Glutamatergic neuron (in vitro differentiated cells): ENCODE data around the gene SHC4. TPM values are rescaled to one million over a fixed set of nuclear protein-coding genes. Genes with fewer than 3 reads are reported as not detected.

Source experiments
- DNase-seq: peaks from one replicate; pipeline ENCODE4 v3.0.0; 2022
- H3K27ac Mint-ChIP-seq: one replicate; pipeline ENCODE4 v1.8.0; 2020; ENCODE audit warnings: mild to moderate bottlenecking, mixed read lengths, inconsistent platforms; ENCODE audit not compliant: unreplicated experiment
- H3K27me3 Mint-ChIP-seq: one replicate; pipeline ENCODE4 v1.8.0; 2020; ENCODE audit warnings: mild to moderate bottlenecking, moderate library complexity, mixed read lengths, inconsistent platforms; ENCODE audit not compliant: unreplicated experiment
- H3K36me3 Mint-ChIP-seq: one replicate; pipeline ENCODE4 v1.8.0; 2020; ENCODE audit warnings: mild to moderate bottlenecking, mixed read lengths, inconsistent platforms; ENCODE audit not compliant: unreplicated experiment
- H3K4me1 Mint-ChIP-seq: one replicate; pipeline ENCODE4 v1.8.0; 2020; ENCODE audit warnings: mild to moderate bottlenecking, low read depth, mixed read lengths, inconsistent platforms; ENCODE audit not compliant: unreplicated experiment
- H3K4me3 Mint-ChIP-seq: one replicate; pipeline ENCODE4 v1.8.0; 2020; ENCODE audit warnings: mild to moderate bottlenecking, mixed read lengths, inconsistent platforms; ENCODE audit not compliant: unreplicated experiment
- H3K9me3 Mint-ChIP-seq: one replicate; pipeline ENCODE4 v1.8.0; 2020; ENCODE audit warnings: mild to moderate bottlenecking, moderate library complexity, mixed read lengths, inconsistent platforms; ENCODE audit not compliant: unreplicated experiment
- CTCF ChIP-seq: fragments of 200-600 bp; sonication (generic); IDR thresholded peaks from one replicate; pipeline ENCODE4 v1.5.0; 2021; ENCODE audit not compliant: partially characterized antibody, unreplicated experiment
- total RNA-seq: library from RNA; stranded (reverse); fragmentation: NEBNext Ultra II Directional; extraction: Animal tissue kit (Norgen Biotek cat#: 25700); gene quantifications from one replicate; pipeline ENCODE4 v1.2.1, GENCODE V29; 2021; ENCODE audit not compliant: unreplicated experiment

The SHC4 gene
- total RNA-seq, 1 donor from 2014 or later = 4.4 TPM

DNA sequence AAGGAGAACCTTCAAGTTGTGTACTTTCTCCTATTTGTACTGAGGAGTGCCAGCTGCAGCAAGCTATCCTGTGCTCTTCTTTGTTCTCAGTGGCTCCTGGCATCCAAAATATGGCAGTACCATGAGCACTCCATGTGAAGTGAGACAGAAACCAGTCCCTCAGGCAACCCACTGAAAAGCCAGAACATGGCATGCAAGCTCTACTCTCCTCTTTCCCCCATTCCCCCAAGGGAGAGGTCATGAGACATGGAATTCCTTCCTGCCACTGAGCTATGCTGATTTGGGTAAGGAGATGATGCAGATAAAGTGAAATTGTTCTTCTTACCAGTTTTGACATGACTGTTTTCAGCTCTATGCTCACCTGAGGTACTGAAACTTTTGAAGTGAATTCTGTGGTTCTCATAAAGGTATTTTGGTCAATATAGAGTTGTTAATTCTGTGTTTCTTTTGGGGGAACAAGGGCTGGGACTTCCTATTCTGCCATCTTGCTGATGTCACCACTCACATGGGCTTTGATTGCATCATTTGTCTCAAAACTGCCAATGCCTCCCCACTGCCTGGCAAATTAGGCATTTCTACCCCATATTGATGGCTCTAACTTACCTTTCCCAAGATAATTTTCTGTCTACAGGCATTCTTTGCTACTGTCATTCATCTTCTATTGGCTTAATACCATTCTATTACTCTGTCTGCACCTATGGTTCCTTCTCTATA is 130.0 kb downstream of the SHC4 start:
- peaks cover 24% of the 10 kb centered on the region for H3K36me3 Mint-ChIP-seq
- peaks cover 2% of the 10 kb centered on the region for H3K27me3 Mint-ChIP-seq
- peaks cover 10% of the 10 kb centered on the region for H3K9me3 Mint-ChIP-seq
- no peak for DNase-seq
- no peak overlapping the region for H3K4me3 Mint-ChIP-seq
- no peaks in the 10 kb centered on the region for H3K4me1 Mint-ChIP-seq
- no peak for TF ChIP-seq CTCF
- no peak overlapping the region for H3K27ac Mint-ChIP-seq

GRCh38 chr15:48832648-48833047 is 131.1 kb downstream of the SHC4 start:
- H3K4me3 Mint-ChIP-seq = no peak overlapping the region
- H3K27ac Mint-ChIP-seq = no peak overlapping the region
- peaks cover 10% of the 10 kb centered on the region for H3K9me3 Mint-ChIP-seq
- H3K4me1 Mint-ChIP-seq = no peaks in the 10 kb centered on the region
- peaks cover 24% of the 10 kb centered on the region for H3K36me3 Mint-ChIP-seq
- TF ChIP-seq CTCF = no peak
- DNase-seq = no peak
- peaks cover 2% of the 10 kb centered on the region for H3K27me3 Mint-ChIP-seq

GRCh38 chr15:48828906-48829305 is 134.8 kb downstream of the SHC4 start:
- Mint-ChIP-seq H3K27me3 (peaks cover 2% of the 10 kb centered on the region), H3K27ac (no peak overlapping the region), H3K4me3 (no peak overlapping the region), H3K4me1 (no peaks in the 10 kb centered on the region), H3K9me3 (peaks cover 10% of the 10 kb centered on the region), H3K36me3 (peaks cover 22% of the 10 kb centered on the region)
- no peak for TF ChIP-seq CTCF
- no peak for DNase-seq

DNA sequence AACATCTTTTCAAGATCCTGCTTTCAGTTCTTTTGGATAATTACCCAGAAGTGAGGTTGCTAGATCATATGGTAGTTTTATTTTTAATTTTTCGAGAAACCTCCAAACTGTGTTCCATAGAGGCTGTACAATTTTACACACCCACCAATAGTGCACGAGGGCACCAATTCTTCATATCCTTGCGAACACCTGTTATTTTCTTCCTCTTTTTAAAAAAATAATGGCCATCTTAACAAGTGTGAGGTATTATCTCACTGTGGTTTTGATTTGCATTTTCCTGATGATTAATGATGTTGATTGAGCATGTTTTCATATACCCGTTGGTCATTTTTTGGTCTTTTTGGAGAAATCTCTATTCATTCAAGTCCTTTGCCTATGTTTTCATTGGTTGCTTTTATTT is 135.2 kb downstream of the SHC4 start:
- Mint-ChIP-seq H3K27me3 (peaks cover 2% of the 10 kb centered on the region), H3K36me3 (peaks cover 17% of the 10 kb centered on the region), H3K4me3 (no peak overlapping the region), H3K4me1 (no peaks in the 10 kb centered on the region), H3K27ac (no peak overlapping the region), H3K9me3 (peaks cover 8% of the 10 kb centered on the region)
- TF ChIP-seq CTCF = no peak
- DNase-seq = no peak

DNA sequence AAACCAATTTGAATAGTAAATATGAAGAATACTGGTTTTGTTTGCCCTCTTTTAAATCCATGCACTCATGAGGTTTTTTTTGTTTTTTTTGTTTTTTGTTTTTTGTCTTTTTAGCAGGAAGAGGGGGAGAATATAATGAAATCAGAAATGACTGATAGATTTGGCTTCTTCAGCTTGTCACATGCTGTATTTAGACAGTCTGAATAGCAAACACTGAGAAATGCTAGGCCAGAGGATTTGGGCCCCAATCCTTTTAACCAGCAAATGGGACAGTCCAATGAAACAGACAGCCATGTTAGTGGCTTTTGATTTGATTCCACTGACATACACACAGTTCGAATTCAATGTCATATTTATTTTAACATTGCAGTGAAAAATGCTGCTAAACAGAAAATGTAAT is 138.6 kb downstream of the SHC4 start:
- no peak for DNase-seq
- Mint-ChIP-seq H3K4me3 (no peak overlapping the region), H3K9me3 (no peaks in the 10 kb centered on the region), H3K27me3 (no peaks in the 10 kb centered on the region), H3K27ac (no peak overlapping the region), H3K4me1 (no peaks in the 10 kb centered on the region), H3K36me3 (no peaks in the 10 kb centered on the region)
- TF ChIP-seq CTCF = no peak
